Right cardiac atrium (tissue), 5 donors: ENCODE results near the gene PRKAG1. TPM values are rescaled to one million over a fixed set of nuclear protein-coding genes. Genes with fewer than 3 reads are reported as not detected.
"Not testable (repeated sequence)": the region's sequence is repeated elsewhere in the genome, so short reads cannot be mapped to it uniquely, and the experiment has no call there.

Experiments
- ATAC-seq, 2 donors: fragments of 200-7000 bp; cut with Tn5 transposase; one replicate each; pipeline versions ENCODE4 v1.8.0 to v1.9.1; 2020; ENCODE audit warnings: moderate library complexity in 2 of 2, mild to moderate bottlenecking in 1 of 2
- DNase-seq, 3 donors: peaks; one replicate each; pipeline ENCODE4 v3.0.0-alpha.2; 2020
- H3K27ac ChIP-seq: one replicate; pipeline ENCODE4 v1.5.1; 2013; ENCODE audit warnings: mild to moderate bottlenecking, low read length, control low read depth, moderate library complexity
- H3K27me3 ChIP-seq: one replicate; pipeline ENCODE4 v1.6.1; 2013; ENCODE audit not compliant: control insufficient read depth, insufficient read depth
- H3K4me1 ChIP-seq: one replicate; pipeline ENCODE4 v1.6.1; 2013; ENCODE audit warnings: low read length; ENCODE audit not compliant: control insufficient read depth, insufficient read depth
- H3K4me3 ChIP-seq: one replicate; pipeline ENCODE4 v1.5.1; 2013; ENCODE audit warnings: low read length, control low read depth
- H3K9me3 ChIP-seq: one replicate; pipeline ENCODE4 v1.6.1; 2013; ENCODE audit warnings: low read length; ENCODE audit not compliant: control insufficient read depth
- WGBS: extraction: QIAGEN DNeasy Blood & Tissue Kit; methylation state at CpG from one replicate; pipeline ENCODE4 v1.1.7; 2013; 5-methylcytosine and 5-hydroxymethylcytosine counted together
- intact Hi-C, 4 donors: fragments of 100-400 bp; cut with DNase I; formaldehyde crosslinking; loops; one replicate each; pipeline versions ENCODE4 v1.11.0 to v1.14.0; 2022 to 2023
- long read RNA-seq, 4 donors: library from polyadenylated mRNA; unstranded; transcript quantifications; one replicate each; pipeline ENCODE4 v2.0.0, GENCODE V29; 2020 to 2021
- polyA plus RNA-seq: library from polyadenylated mRNA; stranded (reverse); fragments of 200-250 nt; gene quantifications from one replicate; pipeline ENCODE4 v1.2.3, GENCODE V29; 2013
- total RNA-seq, 4 donors: library from RNA; stranded (reverse); fragmentation: NEBNext Ultra II Directional; extraction: Animal tissue kit (Norgen Biotek cat#: 25700); gene quantifications; one replicate each; pipeline ENCODE4 v1.2.1, GENCODE V29; 2021
- donor health status: healthy with polysubstance abuse.
- donor health status: DM: no; HTN: yes; CAD: no.
- donor health status: DM: no; HTN: no; CAD: no.
- donor health status: DM: no; HTN: yes; CAD: no; lungs with severe emphysema.
- donor health status: DM: yes; HTN: yes; CAD: no.

Gene PRKAG1
- total RNA-seq (10 to 100 TPM; 65.7 to 88.9 (median 80.7) TPM), polyA plus RNA-seq (72.4 TPM)
- long read RNA-seq, donor 1, transcript PRKAG1-205 (11 exons, 1,531 nt): minor isoform, 9 of 71 reads
- long read RNA-seq, donor 1, transcript PRKAG1-206 (12 exons, 1,699 nt): major isoform, 45 of 71 reads
- long read RNA-seq, donor 1, partial matches to known transcripts: 8 of 71 reads
- long read RNA-seq, donor 1, other reads (novel, unspliced or antisense): 7 of 71 reads
- long read RNA-seq, donor 2, transcript PRKAG1-205 (11 exons, 1,531 nt): minor isoform, 13 of 34 reads
- long read RNA-seq, donor 2, transcript PRKAG1-206 (12 exons, 1,699 nt): major isoform, 14 of 34 reads
- long read RNA-seq, donor 2, partial matches to known transcripts: 0 of 34 reads
- long read RNA-seq, donor 2, other reads (novel, unspliced or antisense): 5 of 34 reads
- long read RNA-seq, donor 3, transcript PRKAG1-205 (11 exons, 1,531 nt): minor isoform, 39 of 170 reads
- long read RNA-seq, donor 3, transcript PRKAG1-206 (12 exons, 1,699 nt): major isoform, 91 of 170 reads
- long read RNA-seq, donor 3, partial matches to known transcripts: 4 of 170 reads
- long read RNA-seq, donor 3, other reads (novel, unspliced or antisense): 35 of 170 reads
- long read RNA-seq, donor 4, transcript PRKAG1-205 (11 exons, 1,531 nt): minor isoform, 15 of 45 reads
- long read RNA-seq, donor 4, transcript PRKAG1-206 (12 exons, 1,699 nt): major isoform, 19 of 45 reads
- long read RNA-seq, donor 4, partial matches to known transcripts: 1 of 45 reads
- long read RNA-seq, donor 4, other reads (novel, unspliced or antisense): 9 of 45 reads

DNA sequence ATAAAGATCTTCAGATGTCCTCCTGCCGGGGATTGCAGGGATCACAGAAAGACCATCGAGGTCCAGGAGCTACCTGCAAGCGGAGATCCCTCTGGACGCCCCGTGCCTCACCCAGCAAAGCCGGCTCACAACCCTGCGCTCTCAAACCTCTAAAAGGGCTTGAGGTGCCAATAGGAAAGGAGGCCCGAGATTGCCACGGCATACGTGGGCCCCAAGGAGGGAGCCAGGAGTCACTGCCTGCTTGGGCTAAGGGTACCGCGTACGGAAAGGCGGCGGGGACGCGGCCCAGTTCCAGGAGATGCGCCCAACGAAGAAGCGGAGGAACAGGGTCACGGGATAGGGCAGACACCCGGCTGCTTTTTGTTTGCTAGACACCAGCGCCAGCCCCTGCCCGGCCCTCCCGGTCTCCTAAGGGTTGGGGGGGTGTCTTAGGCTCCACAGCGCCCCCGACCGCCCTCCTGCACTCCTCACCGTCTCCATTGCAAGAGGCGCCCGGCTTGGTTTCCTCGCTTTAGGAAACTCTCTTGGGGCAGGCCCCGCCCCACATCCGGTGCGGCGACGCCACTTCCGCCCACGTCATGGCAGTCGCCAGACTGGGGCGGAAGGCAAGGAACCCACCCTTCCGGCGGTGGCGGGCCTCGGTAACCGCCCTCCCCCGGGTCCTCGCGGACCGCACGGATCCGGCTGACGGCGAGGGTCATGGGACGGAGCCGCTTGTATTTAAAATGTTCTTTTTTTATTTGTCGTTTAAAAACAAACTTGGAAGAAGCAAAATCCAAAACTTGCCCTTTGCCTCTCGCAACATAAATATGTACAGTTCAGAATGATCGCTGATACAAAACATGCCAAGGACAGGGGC is at the start of gene PRKAG1:
Gene PRKAG1, minus strand, starts transcription at position 516 of the 859 bp plus-strand sequence. Its CDS starts 36 bp downstream, at position 480.
- intact Hi-C loops: no loop called here
- H3K9me3 ChIP-seq: no peaks in the 10 kb centered on the region
- ATAC-seq (peak; percentile 95 to 96), DNase-seq (peak; percentile 97 to 98 (median 98))
- peak within 1 kb of the TSS; percentile 98 for H3K27ac ChIP-seq
- peak within 1 kb of the TSS; percentile 78 for H3K4me3 ChIP-seq
- no peaks in the 10 kb centered on the region for H3K27me3 ChIP-seq
- peaks cover 6% of the 10 kb centered on the region for H3K4me1 ChIP-seq
- under 1% methylated on average over 59 of the region's 59 CpGs for WGBS

DNA sequence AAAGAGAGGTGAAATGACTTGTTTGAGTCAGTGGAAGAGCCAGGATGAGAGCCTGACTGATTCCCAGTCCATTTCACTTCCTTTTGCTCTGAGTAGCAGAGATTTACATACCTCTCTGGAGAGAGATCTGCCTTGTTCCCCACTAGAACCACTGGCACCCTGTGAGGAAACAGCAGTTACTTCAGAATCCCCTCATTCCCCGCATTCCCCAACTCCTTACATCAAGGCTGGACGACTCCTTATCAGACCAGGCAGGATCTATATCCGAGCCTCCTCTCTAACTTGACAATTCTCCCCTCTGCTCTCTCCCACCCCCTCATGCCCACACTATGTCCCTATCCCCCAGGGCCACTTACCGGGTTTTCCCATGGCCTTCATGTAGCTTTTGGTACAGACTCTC is 47.5 kb upstream of the PRKAG1 start:
- no peak for ATAC-seq
- no peaks in the 10 kb centered on the region for H3K9me3 ChIP-seq
- intact Hi-C loops: loop anchor here in 2 of 4 donors (10.0 kb wide), 2 partner anchors 49 to 169 kb away; partner anchors contain the start of gene LMBR1L (in 2 of the 2)
- DNase-seq: no peak
- peaks cover 5% of the 10 kb centered on the region for H3K4me1 ChIP-seq
- H3K4me3 ChIP-seq: no peak overlapping the region
- H3K27ac ChIP-seq: no peak overlapping the region
- WGBS: 53% methylated on average over 4 of the region's 4 CpGs
- H3K27me3 ChIP-seq: no peaks in the 10 kb centered on the region

DNA sequence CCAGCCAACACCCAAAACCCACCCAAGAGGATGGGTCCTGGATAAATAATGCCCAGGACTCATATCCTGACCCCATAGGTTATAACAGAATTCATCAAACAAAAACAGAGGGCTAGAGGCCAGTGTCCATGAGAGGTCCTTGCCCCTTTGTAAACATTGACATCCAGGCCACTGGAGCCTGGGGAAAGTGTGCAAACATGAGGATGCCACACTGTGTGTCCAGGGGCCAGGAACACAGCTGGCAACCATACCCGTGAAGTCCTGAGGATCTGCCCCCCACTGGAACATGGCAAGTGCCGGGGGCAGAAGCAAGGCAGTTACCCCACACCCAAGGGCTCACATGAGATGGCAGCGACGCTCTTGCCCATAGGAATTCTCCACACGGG is 46.2 kb upstream of the PRKAG1 start:
- ATAC-seq: no peak
- Histone ChIP-seq H3K4me1 (peaks cover 5% of the 10 kb centered on the region), H3K27ac (no peak overlapping the region), H3K4me3 (no peak overlapping the region), H3K9me3 (no peaks in the 10 kb centered on the region), H3K27me3 (no peaks in the 10 kb centered on the region)
- intact Hi-C loops: loop anchor here in 2 of 4 donors (10.0 kb wide), 2 partner anchors 50 to 170 kb away; partner anchors contain the start of gene LMBR1L (in 2 of the 2)
- DNase-seq: no peak
- 94% methylated on average over 5 of the region's 5 CpGs for WGBS

DNA sequence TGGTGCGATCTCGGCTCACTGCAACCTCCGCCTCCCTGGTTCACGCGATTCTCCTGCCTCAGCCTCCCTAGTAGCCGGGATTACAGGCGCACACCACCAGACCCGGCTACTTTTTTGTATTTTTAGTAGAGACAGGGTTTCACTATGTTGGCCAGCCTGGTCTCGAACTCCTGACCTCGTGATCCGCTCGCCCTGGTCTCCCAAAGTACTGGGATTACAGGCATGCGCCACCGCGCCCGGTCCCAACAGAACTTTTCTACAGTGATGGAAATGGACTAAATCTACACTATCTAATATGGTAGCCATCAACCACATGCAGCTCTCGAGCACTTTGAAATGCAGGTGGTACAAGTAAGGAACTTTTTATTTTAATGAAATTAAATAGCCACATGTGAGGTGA is 43.3 kb upstream of the PRKAG1 start:
- not testable (repeated sequence) for ATAC-seq, H3K4me1 ChIP-seq, H3K9me3 ChIP-seq, H3K27ac ChIP-seq, H3K4me3 ChIP-seq, H3K27me3 ChIP-seq
- peak in 1 of 3 donors; percentile 41 for DNase-seq
- WGBS: 90% methylated on average over 17 of the region's 17 CpGs
- intact Hi-C loops: loop anchor here in 2 of 4 donors (10.0 kb wide), 2 partner anchors 53 to 173 kb away; partner anchors contain the start of gene LMBR1L (in 2 of the 2)

DNA sequence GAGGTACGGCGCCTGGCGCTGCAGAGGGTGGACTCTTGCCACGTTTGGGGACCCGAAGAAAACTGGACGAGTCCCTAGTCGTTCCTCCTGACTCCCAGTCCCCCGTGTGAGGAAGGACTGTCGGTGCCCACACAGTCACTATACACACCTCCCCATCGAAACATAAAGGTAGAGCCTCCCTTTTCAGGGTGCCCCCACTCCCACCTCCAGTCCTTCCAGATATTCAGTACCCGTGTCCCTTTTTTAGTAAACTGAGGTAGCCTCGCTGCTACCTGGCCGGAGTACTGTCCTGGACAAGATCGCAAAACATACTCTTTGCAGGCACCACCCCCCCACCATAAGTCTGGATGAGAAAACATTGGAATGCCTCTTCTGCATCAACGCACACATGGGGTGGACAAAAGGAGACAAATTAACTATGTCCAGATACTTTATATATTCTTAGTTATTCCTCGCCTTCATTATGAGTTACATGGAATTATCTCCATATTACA is 42.6 kb upstream of the PRKAG1 start:
- WGBS: 6% methylated on average over 16 of the region's 16 CpGs
- intact Hi-C loops: loop anchor here in 2 of 4 donors (10.0 kb wide), 2 partner anchors 54 to 174 kb away; partner anchors contain the start of gene LMBR1L (in 2 of the 2)
- Histone ChIP-seq H3K4me3 (peak overlapping the region; percentile 96), H3K9me3 (no peaks in the 10 kb centered on the region), H3K27me3 (no peaks in the 10 kb centered on the region), H3K4me1 (peaks cover 8% of the 10 kb centered on the region), H3K27ac (peak overlapping the region; percentile 95)
- ATAC-seq (no peak), DNase-seq (no peak)

DNA sequence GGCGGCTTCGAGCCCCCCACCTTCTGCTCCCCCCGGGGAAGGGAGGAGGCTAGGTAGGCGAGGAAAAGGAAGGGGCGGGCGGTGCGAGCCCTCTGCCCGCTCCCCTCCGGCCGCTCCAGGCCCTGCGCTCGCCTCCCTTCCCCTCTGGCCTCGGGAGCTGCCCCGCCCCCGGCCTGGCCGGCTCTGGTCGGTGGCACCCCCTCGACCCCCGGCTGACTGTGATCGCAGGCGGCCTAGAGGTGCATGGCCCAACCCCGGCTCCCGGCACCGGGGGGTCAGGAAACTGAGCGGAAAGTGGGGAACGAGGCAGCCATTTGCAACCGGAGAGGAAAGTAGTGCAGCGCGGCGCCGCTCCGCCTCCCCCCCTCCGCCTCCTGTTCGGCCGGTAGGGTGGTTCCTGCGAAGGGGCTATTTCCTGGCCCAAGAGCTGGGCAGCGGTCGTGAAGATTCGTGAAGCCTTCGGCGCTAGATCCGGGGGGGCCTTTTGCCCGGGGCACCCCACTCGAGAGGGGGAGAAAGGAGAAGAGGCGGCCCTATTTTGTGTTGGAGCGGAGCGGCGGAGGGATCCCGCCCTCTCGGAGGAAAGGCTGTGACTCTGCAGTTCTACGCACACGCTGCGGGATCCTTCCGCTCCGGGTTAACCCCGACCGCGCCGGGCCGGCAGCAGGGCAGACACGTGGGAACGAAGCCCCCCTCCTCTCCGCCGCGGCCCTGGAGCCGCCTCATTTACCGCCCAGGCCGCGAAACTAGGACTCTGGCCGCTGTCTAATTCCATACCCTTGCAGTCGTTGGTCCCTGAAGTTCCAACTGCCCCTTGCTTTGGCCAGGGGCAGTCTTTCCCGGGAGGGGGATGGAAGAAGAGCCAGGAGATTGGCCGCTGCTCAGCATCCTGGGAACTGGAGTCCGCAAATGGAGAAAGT is 41.9 kb upstream of the PRKAG1 start, which contains the start of gene KMT2D:
Gene KMT2D, minus strand, starts transcription at position 558 of the 920 bp plus-strand sequence. CDS start 5,470 bp downstream, outside the sequence.
- intact Hi-C loops: loop anchor here in 2 of 4 donors (10.0 kb wide), 2 partner anchors 54 to 174 kb away; partner anchors contain the start of gene LMBR1L (in 2 of the 2)
- H3K9me3 ChIP-seq: no peaks in the 10 kb centered on the region
- peak; percentile 94 to 97 (median 97) for DNase-seq
- H3K27ac ChIP-seq: peak within 1 kb of the TSS; percentile 95
- H3K27me3 ChIP-seq: no peaks in the 10 kb centered on the region
- ATAC-seq: peak; percentile 85 to 86
- H3K4me1 ChIP-seq: peaks cover 10% of the 10 kb centered on the region
- peak within 1 kb of the TSS; percentile 96 for H3K4me3 ChIP-seq
- WGBS: under 1% methylated on average over 74 of the region's 74 CpGs

DNA sequence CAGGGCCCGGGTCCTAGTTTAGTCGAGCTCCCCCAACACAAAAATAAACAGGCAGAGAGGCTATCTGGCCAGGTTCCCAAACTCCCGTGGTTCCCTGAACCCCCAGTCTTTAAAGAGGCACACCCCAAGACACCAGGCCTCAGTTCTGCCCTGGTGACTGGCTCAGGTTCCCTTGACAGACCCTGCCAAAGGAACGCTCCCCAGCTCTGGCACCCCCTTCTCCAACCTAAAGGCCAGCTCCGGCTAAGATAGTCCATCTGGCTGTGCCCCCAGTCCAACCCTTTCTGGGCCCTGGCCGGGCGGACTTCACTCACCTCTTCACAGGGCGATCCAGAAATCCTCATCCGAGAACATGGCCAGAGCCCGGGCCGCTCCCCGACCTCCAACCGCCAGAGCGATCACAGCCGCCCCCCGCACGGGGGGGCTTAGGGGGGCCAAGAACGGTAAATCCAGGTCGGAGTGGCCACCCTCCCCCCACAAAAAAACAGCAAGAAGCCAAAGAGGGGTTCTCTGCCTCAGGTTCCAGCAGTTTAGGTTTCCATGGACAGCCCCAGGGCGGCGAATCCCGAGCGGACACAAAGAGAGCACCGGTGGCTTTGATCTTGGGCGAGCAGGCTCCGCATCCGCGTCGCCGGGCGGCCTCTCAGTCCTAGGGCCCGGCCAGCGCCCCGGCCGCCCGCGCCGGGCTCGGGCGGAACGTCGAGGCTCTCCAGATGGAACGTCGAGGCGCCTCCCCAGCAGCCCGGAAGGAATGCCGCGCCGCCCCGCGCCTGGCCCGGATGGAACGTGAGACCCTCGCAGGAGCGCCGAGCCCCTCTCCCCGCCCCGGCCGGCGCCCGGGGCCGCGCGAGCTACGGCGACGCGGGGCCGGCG is 41.0 kb upstream of the PRKAG1 start:
- no peak for ATAC-seq
- DNase-seq: peak in 1 of 3 donors; percentile 78
- Histone ChIP-seq H3K27me3 (no peaks in the 10 kb centered on the region), H3K4me3 (peak overlapping the region; percentile 96), H3K4me1 (peaks cover 11% of the 10 kb centered on the region), H3K9me3 (no peaks in the 10 kb centered on the region), H3K27ac (peak overlapping the region; percentile 95)
- intact Hi-C loops: loop anchor here in 2 of 4 donors (10.0 kb wide), 2 partner anchors 55 to 175 kb away; partner anchors contain the start of gene LMBR1L (in 2 of the 2)
- WGBS: under 1% methylated on average over 70 of the region's 70 CpGs

DNA sequence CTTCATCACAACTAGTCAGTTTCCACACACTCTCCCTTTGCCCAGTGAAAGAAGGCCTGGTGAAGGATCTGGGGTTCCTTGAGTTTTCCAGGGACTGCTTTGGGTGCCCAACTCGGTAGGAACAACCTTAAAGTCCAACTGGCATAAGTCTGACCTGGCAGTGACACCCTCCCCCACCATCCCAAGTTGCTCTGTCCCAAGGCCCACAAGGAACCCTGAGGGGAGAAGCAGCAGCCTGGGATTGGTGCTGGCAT is 40.4 kb upstream of the PRKAG1 start:
- DNase-seq (no peak), ATAC-seq (no peak)
- Histone ChIP-seq H3K4me1 (peaks cover 11% of the 10 kb centered on the region), H3K27ac (peak overlapping the region; percentile 33), H3K27me3 (no peaks in the 10 kb centered on the region), H3K4me3 (peak overlapping the region; percentile 96), H3K9me3 (no peaks in the 10 kb centered on the region)
- intact Hi-C loops: no loop called here
- WGBS: 0% methylated on average over 1 of the region's 1 CpG
